Thoracic aorta (tissue), 2 donors: ENCODE measurements around the gene ALLC. TPM values are rescaled to one million over a fixed set of nuclear protein-coding genes. Genes with fewer than 3 reads are reported as not detected.
"Not testable (repeated sequence)": the region's sequence is repeated elsewhere in the genome, so short reads cannot be mapped to it uniquely, and the experiment has no call there.

Source experiments
- ATAC-seq: fragments of 150-250 bp; one replicate; pipeline ENCODE4 v1.8.0; 2017; ENCODE audit warnings: low read depth; ENCODE audit not compliant: insufficient number of reproducible peaks, low FRiP score
- DNase-seq: peaks from one replicate; pipeline ENCODE4 v3.0.0-alpha.2; 2020; ENCODE audit warnings: low spot score
- H3K27ac ChIP-seq, 2 donors: fragments of 200-600 bp; sonication (generic); 1 replicate in 1 of 2; 2 replicates in 1 of 2; pipeline ENCODE4 v1.5.1; 2016; ENCODE audit warnings: mild to moderate bottlenecking in 2 of 2, moderate library complexity in 2 of 2
- H3K27me3 ChIP-seq: fragments of 200-600 bp; sonication (generic); replicated peaks from 2 replicates; pipeline ENCODE4 v1.6.0; 2016; ENCODE audit warnings: mild to moderate bottlenecking; ENCODE audit not compliant: insufficient read depth
- H3K36me3 ChIP-seq: fragments of 200-600 bp; sonication (generic); one replicate; pipeline ENCODE4 v1.5.1; 2016
- H3K4me1 ChIP-seq, 2 donors: fragments of 200-600 bp; sonication (generic); 1 replicate in 1 of 2; 2 replicates in 1 of 2; pipeline versions ENCODE4 v1.5.1 to v1.6.0; 2016; ENCODE audit warnings: low read depth in 2 of 2, mild to moderate bottlenecking in 1 of 2; ENCODE audit not compliant: control insufficient read depth in 1 of 2
- H3K4me3 ChIP-seq: fragments of 200-600 bp; sonication (generic); 2 replicates; pipeline ENCODE4 v1.5.1; 2016; ENCODE audit warnings: mild to moderate bottlenecking
- H3K9me3 ChIP-seq: fragments of 200-600 bp; sonication (generic); 2 replicates; pipeline ENCODE4 v1.5.1; 2016
- total RNA-seq, 2 donors: library from RNA; depleted of rRNA; stranded (reverse); fragments of >200 nt; gene quantifications; one replicate each; pipeline versions ENCODE4 v1.1.0 to v1.2.3, GENCODE V29; 2016
- TF ChIP-seq, protein P1 (sequence below): fragments of 200-600 bp; sonication (generic); IDR thresholded peaks from one replicate; pipeline ENCODE4 v1.5.1; 2019; ENCODE audit warnings: antibody characterized with exemption

Gene ALLC
- total RNA-seq, 2 donors from 2014 or later: 1.1 TPM; not detected in 1

- ATAC-seq (no peak), DNase-seq (no peak)
- TF ChIP-seq, protein P1, sequence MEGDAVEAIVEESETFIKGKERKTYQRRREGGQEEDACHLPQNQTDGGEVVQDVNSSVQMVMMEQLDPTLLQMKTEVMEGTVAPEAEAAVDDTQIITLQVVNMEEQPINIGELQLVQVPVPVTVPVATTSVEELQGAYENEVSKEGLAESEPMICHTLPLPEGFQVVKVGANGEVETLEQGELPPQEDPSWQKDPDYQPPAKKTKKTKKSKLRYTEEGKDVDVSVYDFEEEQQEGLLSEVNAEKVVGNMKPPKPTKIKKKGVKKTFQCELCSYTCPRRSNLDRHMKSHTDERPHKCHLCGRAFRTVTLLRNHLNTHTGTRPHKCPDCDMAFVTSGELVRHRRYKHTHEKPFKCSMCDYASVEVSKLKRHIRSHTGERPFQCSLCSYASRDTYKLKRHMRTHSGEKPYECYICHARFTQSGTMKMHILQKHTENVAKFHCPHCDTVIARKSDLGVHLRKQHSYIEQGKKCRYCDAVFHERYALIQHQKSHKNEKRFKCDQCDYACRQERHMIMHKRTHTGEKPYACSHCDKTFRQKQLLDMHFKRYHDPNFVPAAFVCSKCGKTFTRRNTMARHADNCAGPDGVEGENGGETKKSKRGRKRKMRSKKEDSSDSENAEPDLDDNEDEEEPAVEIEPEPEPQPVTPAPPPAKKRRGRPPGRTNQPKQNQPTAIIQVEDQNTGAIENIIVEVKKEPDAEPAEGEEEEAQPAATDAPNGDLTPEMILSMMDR: no peak
- Histone ChIP-seq H3K36me3 (no peaks in the 10 kb centered on the region), H3K9me3 (no peaks in the 10 kb centered on the region), H3K4me3 (no peak overlapping the region), H3K4me1 (peaks cover 0 to 8% of the 10 kb centered on the region in 2 donors), H3K27me3 (no peaks in the 10 kb centered on the region), H3K27ac (no peak overlapping the region)
These were observed 3.3 kb upstream of the ALLC start for GRCh38 chr2:3654531-3655225.

GRCh38 chr2:3655871-3656761, 1.9 kb upstream of the ALLC start:
- TF ChIP-seq, protein P1: no peak
- peaks cover 0 to 8% of the 10 kb centered on the region in 2 donors for H3K4me1 ChIP-seq
- no peak for ATAC-seq

GRCh38 chr2:3656762-3657721, 958 bp upstream of the ALLC start:
- ATAC-seq: no peak
- no peaks in the 10 kb centered on the region for H3K27me3 ChIP-seq
- H3K36me3 ChIP-seq: no peaks in the 10 kb centered on the region
- TF ChIP-seq, protein P1: no peak
- no peaks in the 10 kb centered on the region for H3K9me3 ChIP-seq
- H3K4me1 ChIP-seq: peaks cover 0 to under 1% of the 10 kb centered on the region in 2 donors
- no peak overlapping the region for H3K27ac ChIP-seq
- H3K4me3 ChIP-seq: no peak overlapping the region
- no peak for DNase-seq

More at GRCh38 chr2:3655871-3656761, 1.9 kb upstream of the ALLC start:
- H3K27ac ChIP-seq: no peak overlapping the region
- no peaks in the 10 kb centered on the region for H3K36me3 ChIP-seq
- no peaks in the 10 kb centered on the region for H3K27me3 ChIP-seq
- DNase-seq: no peak
- no peaks in the 10 kb centered on the region for H3K9me3 ChIP-seq
- H3K4me3 ChIP-seq: no peak overlapping the region

GRCh38 chr2:3659447-3660432, 1.7 kb downstream of the ALLC start:
- no peak overlapping the region for H3K4me3 ChIP-seq
- H3K4me1 ChIP-seq: no peaks in the 10 kb centered on the region
- no peaks in the 10 kb centered on the region for H3K27me3 ChIP-seq
- no peak for ATAC-seq
- H3K9me3 ChIP-seq: no peaks in the 10 kb centered on the region
- no peak overlapping the region for H3K27ac ChIP-seq
- TF ChIP-seq, protein P1: no peak
- no peaks in the 10 kb centered on the region for H3K36me3 ChIP-seq
- no peak for DNase-seq

- H3K9me3 ChIP-seq: not testable (repeated sequence)
These were observed 2.6 kb downstream of the ALLC start for GRCh38 chr2:3660640-3661039.

More at GRCh38 chr2:3660640-3661039, 2.6 kb downstream of the ALLC start:
- not testable (repeated sequence) for H3K27ac ChIP-seq, DNase-seq, H3K36me3 ChIP-seq, H3K27me3 ChIP-seq, H3K4me3 ChIP-seq, ATAC-seq, H3K4me1 ChIP-seq
